ENCODE data around the gene AHSP.

DNA sequence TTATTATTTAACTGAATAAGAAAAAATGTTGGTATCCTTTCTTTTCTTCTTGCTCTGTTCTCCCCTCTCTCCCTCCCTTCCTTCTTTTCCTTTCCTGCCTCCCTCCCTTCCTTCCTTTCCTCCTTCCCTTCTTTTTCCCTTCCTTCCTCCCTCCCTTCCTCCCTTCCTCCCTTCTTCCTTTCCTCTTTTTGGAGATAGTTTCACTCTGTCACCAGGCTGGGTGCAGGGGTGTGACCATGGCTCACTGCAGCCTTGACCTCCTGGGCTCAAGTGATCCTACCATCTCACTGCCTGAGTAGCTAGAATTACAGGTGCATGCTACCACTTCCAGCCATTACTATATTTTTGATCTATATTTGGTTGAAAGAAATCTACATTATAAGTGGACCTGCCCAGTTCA is 13.8 kb upstream of the AHSP start:
- TF ChIP-seq, protein P1, sequence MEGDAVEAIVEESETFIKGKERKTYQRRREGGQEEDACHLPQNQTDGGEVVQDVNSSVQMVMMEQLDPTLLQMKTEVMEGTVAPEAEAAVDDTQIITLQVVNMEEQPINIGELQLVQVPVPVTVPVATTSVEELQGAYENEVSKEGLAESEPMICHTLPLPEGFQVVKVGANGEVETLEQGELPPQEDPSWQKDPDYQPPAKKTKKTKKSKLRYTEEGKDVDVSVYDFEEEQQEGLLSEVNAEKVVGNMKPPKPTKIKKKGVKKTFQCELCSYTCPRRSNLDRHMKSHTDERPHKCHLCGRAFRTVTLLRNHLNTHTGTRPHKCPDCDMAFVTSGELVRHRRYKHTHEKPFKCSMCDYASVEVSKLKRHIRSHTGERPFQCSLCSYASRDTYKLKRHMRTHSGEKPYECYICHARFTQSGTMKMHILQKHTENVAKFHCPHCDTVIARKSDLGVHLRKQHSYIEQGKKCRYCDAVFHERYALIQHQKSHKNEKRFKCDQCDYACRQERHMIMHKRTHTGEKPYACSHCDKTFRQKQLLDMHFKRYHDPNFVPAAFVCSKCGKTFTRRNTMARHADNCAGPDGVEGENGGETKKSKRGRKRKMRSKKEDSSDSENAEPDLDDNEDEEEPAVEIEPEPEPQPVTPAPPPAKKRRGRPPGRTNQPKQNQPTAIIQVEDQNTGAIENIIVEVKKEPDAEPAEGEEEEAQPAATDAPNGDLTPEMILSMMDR (conservative IDR thresholded peaks at IDR 0.05 in 1 of 2, IDR thresholded peaks at IDR 0.05 in 1 of 2; ENCODE audit: extremely low read depth in 1 of 2, insufficient read depth in 1 of 2, low read depth in 1 of 2, low read length in 2 of 2): no peak
- no peak for TF ChIP-seq EZH2 (IDR thresholded peaks at IDR 0.05; ENCODE audit: borderline replicate concordance, low read length)
